Neuronal stem cell (in vitro differentiated cells): ENCODE measurements around the gene TOP3A.

Experiments used
- DNase-seq: peaks from one replicate; pipeline ENCODE4 v3.0.0-alpha.2; 2013; ENCODE audit warnings: low spot score
- H2AFZ ChIP-seq: one replicate; pipeline ENCODE4 v1.6.1; 2013; ENCODE audit warnings: mild to moderate bottlenecking, low read length, inconsistent platforms
- H2AK5ac ChIP-seq: 2 replicates; pipeline ENCODE4 v1.6.1; 2013; ENCODE audit warnings: low read depth, mild to moderate bottlenecking, inconsistent platforms, low read length, moderate library complexity, mixed read lengths
- H2BK120ac ChIP-seq: 2 replicates; pipeline ENCODE4 v1.6.1; 2013; ENCODE audit warnings: low read depth, mild to moderate bottlenecking, inconsistent platforms, low read length, moderate library complexity, mixed read lengths
- H2BK12ac ChIP-seq: one replicate; pipeline ENCODE4 v1.6.1; 2013; ENCODE audit warnings: low read length, inconsistent platforms
- H2BK15ac ChIP-seq: 2 replicates; pipeline ENCODE4 v1.6.1; 2013; ENCODE audit warnings: mild to moderate bottlenecking, low read length, inconsistent platforms, mixed read lengths
- H2BK5ac ChIP-seq: one replicate; pipeline ENCODE4 v1.6.1; 2013; ENCODE audit warnings: inconsistent platforms, mild to moderate bottlenecking, low read length, moderate library complexity
- H3K14ac ChIP-seq: one replicate; pipeline ENCODE4 v1.6.1; 2013; ENCODE audit warnings: low read length, inconsistent platforms
- H3K18ac ChIP-seq: 2 replicates; pipeline ENCODE4 v1.6.1; 2013; ENCODE audit warnings: low read length, inconsistent platforms
- H3K23ac ChIP-seq: 2 replicates; pipeline ENCODE4 v1.6.1; 2013; ENCODE audit warnings: low read depth, mild to moderate bottlenecking, mixed read lengths, low read length, inconsistent platforms; ENCODE audit not compliant: poor library complexity
- H3K27ac ChIP-seq: replicated peaks from 3 replicates; pipeline ENCODE4 v1.5.1; 2013; ENCODE audit warnings: low read length, inconsistent platforms
- H3K27me3 ChIP-seq, 3 experiments: 2 replicates each; pipeline ENCODE4 v1.6.1; 2013; ENCODE audit warnings: low read length in 3 of 3, mild to moderate bottlenecking in 2 of 3, inconsistent platforms in 1 of 3, low read depth in 1 of 3, mixed read lengths in 1 of 3, moderate library complexity in 1 of 3; ENCODE audit not compliant: control insufficient read depth in 3 of 3, insufficient read depth in 3 of 3
- H3K36me3 ChIP-seq, 2 donors: replicated peaks in 1 of 2; 2 replicates each; pipeline ENCODE4 v1.6.1; 2013; ENCODE audit warnings: low read length in 2 of 2; ENCODE audit not compliant: control insufficient read depth in 2 of 2, insufficient read depth in 2 of 2
- H3K4ac ChIP-seq: 2 replicates; pipeline ENCODE4 v1.6.1; 2013; ENCODE audit warnings: inconsistent platforms, mild to moderate bottlenecking, low read length, moderate library complexity
- H3K4me1 ChIP-seq, 2 donors: 1 replicate in 1 of 2; 2 replicates in 1 of 2; pipeline ENCODE4 v1.6.1; 2013; ENCODE audit warnings: low read length in 2 of 2, low read depth in 1 of 2; ENCODE audit not compliant: control insufficient read depth in 2 of 2, insufficient read depth in 1 of 2
- H3K4me2 ChIP-seq: one replicate; pipeline ENCODE4 v1.6.1; 2013; ENCODE audit warnings: mild to moderate bottlenecking, low read length, inconsistent platforms; ENCODE audit not compliant: insufficient read depth, poor library complexity, severe bottlenecking
- H3K4me3 ChIP-seq, 2 donors: 2 replicates each; pipeline ENCODE4 v1.5.1; 2013; ENCODE audit warnings: low read length in 2 of 2, mild to moderate bottlenecking in 2 of 2, inconsistent platforms in 1 of 2, moderate library complexity in 1 of 2
- H3K79me1 ChIP-seq: one replicate; pipeline ENCODE4 v1.6.1; 2013; ENCODE audit warnings: low read depth, mild to moderate bottlenecking, inconsistent platforms, low read length, moderate library complexity
- H3K9ac ChIP-seq: one replicate; pipeline ENCODE4 v1.6.1; 2013; ENCODE audit warnings: mild to moderate bottlenecking, low read depth, low read length, inconsistent platforms; ENCODE audit not compliant: poor library complexity
- H3K9me3 ChIP-seq, 2 donors: replicated peaks in 1 of 2; 2 replicates each; pipeline versions ENCODE3 to v1.6.1; 2013; ENCODE audit warnings: low read length in 2 of 2, mild to moderate bottlenecking in 2 of 2, inconsistent platforms in 1 of 2, low read depth in 1 of 2, mixed read lengths in 1 of 2, moderate library complexity in 1 of 2; ENCODE audit not compliant: control insufficient read depth in 2 of 2, insufficient read depth in 1 of 2
- H4K8ac ChIP-seq: one replicate; pipeline ENCODE4 v1.6.1; 2013; ENCODE audit warnings: low read depth, mild to moderate bottlenecking, inconsistent platforms, low read length, moderate library complexity
- H4K91ac ChIP-seq: one replicate; pipeline ENCODE4 v1.6.1; 2013; ENCODE audit warnings: low read length, low read depth, mild to moderate bottlenecking, inconsistent platforms; ENCODE audit not compliant: poor library complexity
- WGBS, 2 donors: extraction: QIAGEN DNeasy Blood & Tissue Kit; methylation state at CpG; one replicate each; pipeline ENCODE4 v1.1.7; 2013; ENCODE audit warnings: missing lambda C conversion rate in 2 of 2, mixed read lengths in 1 of 2; ENCODE audit not compliant: insufficient read length in 2 of 2, insufficient replicate concordance in 1 of 2; ENCODE audit errors: extremely low coverage in 2 of 2; 5-methylcytosine and 5-hydroxymethylcytosine counted together

The TOP3A gene

GRCh38 chr17:18228176-18228682, 86.6 kb downstream of the TOP3A start:
- H3K23ac ChIP-seq: peak overlapping the region; percentile 59
- DNase-seq: no peak
- H3K27ac ChIP-seq: no peak overlapping the region
- no peak overlapping the region for H3K4ac ChIP-seq
- no peak overlapping the region for H3K9ac ChIP-seq
- peaks cover 11 to 15% of the 10 kb centered on the region in 2 donors for H3K36me3 ChIP-seq
- H3K4me3 ChIP-seq: no peak overlapping the region
- no peaks in the 10 kb centered on the region for H3K9me3 ChIP-seq
- peaks cover 53 to 56% of the 10 kb centered on the region in 2 donors for H3K4me1 ChIP-seq
- H3K18ac ChIP-seq: peak overlapping the region; percentile 36
- peak overlapping the region; percentile 35 for H2BK120ac ChIP-seq
- H2AFZ ChIP-seq: no peak overlapping the region
- H4K91ac ChIP-seq: no peak overlapping the region
- H3K27me3 ChIP-seq: no peaks in the 10 kb centered on the region
- no peak overlapping the region for H2BK15ac ChIP-seq
- no peak overlapping the region for H2BK12ac ChIP-seq
- H4K8ac ChIP-seq: no peak overlapping the region
- no peak overlapping the region for H3K4me2 ChIP-seq
- peak overlapping the region; percentile 39 for H2BK5ac ChIP-seq
- peak overlapping the region; percentile 32 for H2AK5ac ChIP-seq
- no CpG with 5 or more reads among the region's 10 CpGs for WGBS, 2 donors
- H3K79me1 ChIP-seq: peaks cover 41% of the 10 kb centered on the region
- H3K14ac ChIP-seq: no peak overlapping the region

GRCh38 chr17:18227635-18228034, 87.2 kb downstream of the TOP3A start:
- Histone ChIP-seq H3K79me1 (peaks cover 37% of the 10 kb centered on the region), H3K27ac (no peak overlapping the region), H3K4me2 (no peak overlapping the region), H3K18ac (no peak overlapping the region), H3K23ac (no peak overlapping the region), H3K4ac (no peak overlapping the region), H3K9me3 (no peaks in the 10 kb centered on the region), H4K91ac (no peak overlapping the region), H3K9ac (no peak overlapping the region), H3K4me1 (peaks cover 53 to 56% of the 10 kb centered on the region in 2 donors), H2BK12ac (no peak overlapping the region), H2BK5ac (no peak overlapping the region), H2BK15ac (no peak overlapping the region), H3K36me3 (peaks cover 5 to 9% of the 10 kb centered on the region in 2 donors), H3K4me3 (peak overlapping the region in 1 of 2 donors; percentile 43), H2BK120ac (no peak overlapping the region), H3K14ac (no peak overlapping the region), H2AFZ (no peak overlapping the region), H2AK5ac (no peak overlapping the region), H3K27me3 (no peaks in the 10 kb centered on the region), H4K8ac (no peak overlapping the region)
- WGBS, 2 donors: no CpG with 5 or more reads among the region's 5 CpGs
- DNase-seq: no peak

GRCh38 chr17:18226284-18226945, 88.4 kb downstream of the TOP3A start:
- Histone ChIP-seq H3K27me3 (no peaks in the 10 kb centered on the region), H3K4me3 (peak overlapping the region; percentile 80 to 88), H3K79me1 (peaks cover 30% of the 10 kb centered on the region), H2AK5ac (peak overlapping the region; percentile 92), H3K23ac (peak overlapping the region; percentile 58), H2AFZ (peak overlapping the region; percentile 59), H4K8ac (no peak overlapping the region), H3K9me3 (no peaks in the 10 kb centered on the region), H3K4ac (no peak overlapping the region), H2BK5ac (peak overlapping the region; percentile 100), H3K4me1 (peaks cover 46% of the 10 kb centered on the region in 2 donors), H2BK12ac (no peak overlapping the region), H3K27ac (peak overlapping the region; percentile 71), H4K91ac (no peak overlapping the region), H3K36me3 (peaks cover 0 to 2% of the 10 kb centered on the region in 2 donors), H2BK120ac (no peak overlapping the region), H2BK15ac (peak overlapping the region; percentile 0), H3K18ac (peak overlapping the region; percentile 93), H3K4me2 (peak overlapping the region; percentile 97), H3K14ac (peak overlapping the region; percentile 57), H3K9ac (peak overlapping the region; percentile 95)
- no peak for DNase-seq
- no CpG with 5 or more reads among the region's 16 CpGs for WGBS, 2 donors

- no peaks in the 10 kb centered on the region for H3K27me3 ChIP-seq
- H3K4me1 ChIP-seq: peaks cover 40 to 42% of the 10 kb centered on the region in 2 donors
- H2BK12ac ChIP-seq: peak overlapping the region; percentile 64
- peak overlapping the region; percentile 59 for H2AFZ ChIP-seq
- no peak for DNase-seq
- no peak overlapping the region for H2AK5ac ChIP-seq
- H3K18ac ChIP-seq: peak overlapping the region; percentile 93
- WGBS, 2 donors: no CpG with 5 or more reads among the region's 57 CpGs
- H3K14ac ChIP-seq: peak overlapping the region; percentile 84
- peak overlapping the region; percentile 0 for H3K23ac ChIP-seq
- peak overlapping the region; percentile 0 for H2BK15ac ChIP-seq
- peaks cover 29% of the 10 kb centered on the region for H3K79me1 ChIP-seq
- no peaks in the 10 kb centered on the region for H3K9me3 ChIP-seq
- H3K9ac ChIP-seq: peak overlapping the region; percentile 95
- no peak overlapping the region for H4K8ac ChIP-seq
- H3K4ac ChIP-seq: no peak overlapping the region
- peak overlapping the region; percentile 100 for H2BK5ac ChIP-seq
- H3K36me3 ChIP-seq: peaks cover 0 to 2% of the 10 kb centered on the region in 2 donors
- no peak overlapping the region for H4K91ac ChIP-seq
- H2BK120ac ChIP-seq: no peak overlapping the region
- peak overlapping the region; percentile 80 to 88 for H3K4me3 ChIP-seq
- H3K4me2 ChIP-seq: peak overlapping the region; percentile 97
- H3K27ac ChIP-seq: peak overlapping the region; percentile 71
Measured at GRCh38 chr17:18225642-18226283, 89.0 kb downstream of the TOP3A start.
